Chondrocyte (in vitro differentiated cells): ENCODE measurements around the gene SEMA3E. TPM values are rescaled to one million over a fixed set of nuclear protein-coding genes. Genes with fewer than 3 reads are reported as not detected.

ENCODE experiments used
- DNase-seq: peaks from one replicate; pipeline ENCODE4 v3.0.0; 2021; ENCODE audit warnings: mixed read lengths, low spot score
- H3K27ac Mint-ChIP-seq: one replicate; pipeline ENCODE4 v1.8.0; 2021; ENCODE audit warnings: mild to moderate bottlenecking, moderate library complexity, mixed read lengths; ENCODE audit not compliant: unreplicated experiment
- H3K27me3 Mint-ChIP-seq: 2 replicates; pipeline ENCODE4 v1.8.0; 2021; ENCODE audit warnings: low read depth, mixed read lengths
- H3K36me3 Mint-ChIP-seq: 2 replicates; pipeline ENCODE4 v1.8.0; 2021; ENCODE audit warnings: low read depth, mixed read lengths
- H3K4me1 Mint-ChIP-seq: 2 replicates; pipeline ENCODE4 v1.8.0; 2021; ENCODE audit warnings: low read depth, mild to moderate bottlenecking, mixed read lengths
- H3K4me3 Mint-ChIP-seq: one replicate; pipeline ENCODE4 v1.8.0; 2021; ENCODE audit warnings: mild to moderate bottlenecking, moderate library complexity, mixed read lengths; ENCODE audit not compliant: unreplicated experiment
- H3K9me3 Mint-ChIP-seq: 2 replicates; pipeline ENCODE4 v1.8.0; 2021; ENCODE audit warnings: low read depth, mixed read lengths
- total RNA-seq: library from RNA; stranded (reverse); gene quantifications from 3 replicates; pipeline ENCODE4 v1.2.1, GENCODE V29; 2021
- TF ChIP-seq, protein P1 (sequence below): fragments of 200-600 bp; sonication (generic); IDR thresholded peaks from 2 replicates; pipeline ENCODE4 v1.5.0; 2021; ENCODE audit warnings: antibody characterized with exemption, mild to moderate bottlenecking, moderate library complexity

The SEMA3E gene
- total RNA-seq, 1 donor from 2014 or later = 3.7 TPM

DNA sequence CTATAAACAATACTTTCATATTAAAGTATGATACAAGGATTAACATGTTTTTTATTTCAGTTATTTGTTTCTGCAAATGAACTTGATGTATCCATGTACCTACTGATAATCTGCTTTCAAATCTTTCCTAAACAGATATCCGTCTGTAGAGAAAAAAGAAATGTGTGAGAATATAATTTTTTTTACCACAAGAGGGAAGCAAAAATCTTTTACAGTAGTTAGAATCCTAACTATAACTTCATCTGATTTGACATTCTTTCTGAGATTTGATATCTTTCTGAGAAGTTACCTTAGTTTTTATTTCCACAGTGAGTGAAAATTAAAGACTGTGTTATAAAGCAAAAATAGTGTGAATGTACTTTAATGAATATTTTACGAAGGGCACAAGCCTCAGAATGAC is 282.3 kb downstream of the SEMA3E start:
- TF ChIP-seq, protein P1, sequence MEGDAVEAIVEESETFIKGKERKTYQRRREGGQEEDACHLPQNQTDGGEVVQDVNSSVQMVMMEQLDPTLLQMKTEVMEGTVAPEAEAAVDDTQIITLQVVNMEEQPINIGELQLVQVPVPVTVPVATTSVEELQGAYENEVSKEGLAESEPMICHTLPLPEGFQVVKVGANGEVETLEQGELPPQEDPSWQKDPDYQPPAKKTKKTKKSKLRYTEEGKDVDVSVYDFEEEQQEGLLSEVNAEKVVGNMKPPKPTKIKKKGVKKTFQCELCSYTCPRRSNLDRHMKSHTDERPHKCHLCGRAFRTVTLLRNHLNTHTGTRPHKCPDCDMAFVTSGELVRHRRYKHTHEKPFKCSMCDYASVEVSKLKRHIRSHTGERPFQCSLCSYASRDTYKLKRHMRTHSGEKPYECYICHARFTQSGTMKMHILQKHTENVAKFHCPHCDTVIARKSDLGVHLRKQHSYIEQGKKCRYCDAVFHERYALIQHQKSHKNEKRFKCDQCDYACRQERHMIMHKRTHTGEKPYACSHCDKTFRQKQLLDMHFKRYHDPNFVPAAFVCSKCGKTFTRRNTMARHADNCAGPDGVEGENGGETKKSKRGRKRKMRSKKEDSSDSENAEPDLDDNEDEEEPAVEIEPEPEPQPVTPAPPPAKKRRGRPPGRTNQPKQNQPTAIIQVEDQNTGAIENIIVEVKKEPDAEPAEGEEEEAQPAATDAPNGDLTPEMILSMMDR = peak; percentile 77
- H3K27ac Mint-ChIP-seq = no peak overlapping the region
- H3K27me3 Mint-ChIP-seq = peaks cover 4% of the 10 kb centered on the region
- H3K9me3 Mint-ChIP-seq = no peaks in the 10 kb centered on the region
- H3K4me1 Mint-ChIP-seq = peaks cover 11% of the 10 kb centered on the region
- no peaks in the 10 kb centered on the region for H3K36me3 Mint-ChIP-seq
- DNase-seq = no peak
- no peak overlapping the region for H3K4me3 Mint-ChIP-seq

DNA sequence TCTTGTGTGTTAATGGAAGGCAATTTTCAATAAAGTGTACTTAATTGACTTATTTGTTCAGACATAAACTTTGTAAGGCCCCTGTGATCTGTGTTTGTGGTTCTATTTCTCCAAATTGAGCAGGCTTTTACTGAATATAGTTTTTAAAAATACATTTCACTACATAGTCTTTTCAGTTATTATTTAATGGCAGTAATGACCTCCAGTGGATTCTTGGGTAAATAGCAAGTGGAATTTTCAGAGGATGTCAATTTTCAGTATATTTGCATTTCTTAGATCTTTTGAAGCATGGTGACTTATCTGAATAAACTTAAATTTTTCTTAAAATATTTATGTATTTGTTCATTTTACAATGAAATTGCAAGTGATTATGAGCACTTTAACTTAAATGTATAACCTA is 283.2 kb downstream of the SEMA3E start:
- TF ChIP-seq, protein P1 = peak; percentile 77
- Mint-ChIP-seq H3K4me3 (no peak overlapping the region), H3K9me3 (no peaks in the 10 kb centered on the region), H3K27me3 (peaks cover 4% of the 10 kb centered on the region), H3K27ac (no peak overlapping the region), H3K4me1 (peaks cover 11% of the 10 kb centered on the region), H3K36me3 (no peaks in the 10 kb centered on the region)
- DNase-seq = no peak

DNA sequence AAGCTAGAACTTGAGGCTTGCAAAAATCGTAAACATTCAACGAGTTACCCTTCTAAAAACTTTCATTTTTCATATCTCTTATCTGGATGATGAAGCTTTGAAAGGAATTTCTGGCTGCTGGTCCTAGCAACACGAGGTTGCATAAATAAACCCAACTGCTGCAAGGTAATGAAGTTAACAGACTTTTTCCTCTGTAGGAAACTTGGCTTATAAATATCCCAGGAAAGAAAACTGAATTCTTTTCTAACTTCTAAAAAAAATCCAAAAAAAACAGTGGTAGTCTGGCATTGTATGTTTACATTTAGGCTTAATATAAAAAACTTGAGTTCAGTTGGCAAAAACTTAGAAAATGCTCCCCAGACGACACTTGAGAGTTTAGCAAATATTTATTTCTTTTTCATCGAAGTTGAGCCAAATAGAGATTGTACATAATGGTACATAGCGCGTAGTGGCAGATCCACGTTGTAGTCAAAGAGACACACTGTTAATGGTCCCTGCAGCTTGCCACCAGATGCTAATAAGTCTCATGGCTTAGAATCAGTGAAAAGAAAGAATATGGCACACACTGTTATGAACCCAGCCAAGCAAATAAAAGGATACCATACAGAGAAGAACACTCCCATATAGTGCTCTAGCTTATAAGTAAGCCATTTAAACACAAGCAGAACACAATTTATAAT is 285.9 kb downstream of the SEMA3E start:
- DNase-seq = no peak
- Mint-ChIP-seq H3K27ac (peak overlapping the region; percentile 63), H3K9me3 (no peaks in the 10 kb centered on the region)

DNA sequence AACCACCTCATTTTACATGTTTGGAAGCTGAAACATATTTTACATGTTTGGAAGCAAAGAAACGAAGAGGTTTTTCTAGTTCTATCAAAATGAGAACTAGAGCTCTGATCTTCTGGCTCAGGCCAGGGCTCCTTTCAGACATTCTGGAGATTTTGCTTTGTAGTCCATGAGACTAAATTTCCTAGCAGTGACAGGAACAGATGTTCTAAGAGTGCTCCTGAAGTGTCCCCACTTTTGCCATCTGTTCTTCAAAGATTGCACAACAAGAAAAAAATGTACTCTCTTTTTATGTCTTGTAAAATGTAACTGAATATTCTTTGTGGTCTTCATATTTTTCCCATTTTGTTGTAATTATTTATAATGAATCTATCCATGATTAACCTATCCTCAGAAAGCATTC is 289.8 kb downstream of the SEMA3E start:
- H3K4me3 Mint-ChIP-seq = no peak overlapping the region
- TF ChIP-seq, protein P1 = no peak
- no peak for DNase-seq
- H3K36me3 Mint-ChIP-seq = no peaks in the 10 kb centered on the region
- no peak overlapping the region for H3K27ac Mint-ChIP-seq
- H3K9me3 Mint-ChIP-seq = no peaks in the 10 kb centered on the region
- no peaks in the 10 kb centered on the region for H3K27me3 Mint-ChIP-seq
- peaks cover 11% of the 10 kb centered on the region for H3K4me1 Mint-ChIP-seq

More for the DNA sequence above, 285.9 kb downstream of the SEMA3E start:
- peaks cover 4% of the 10 kb centered on the region for H3K27me3 Mint-ChIP-seq
- TF ChIP-seq, protein P1 = no peak
- no peak overlapping the region for H3K4me3 Mint-ChIP-seq
- H3K36me3 Mint-ChIP-seq = no peaks in the 10 kb centered on the region
- peaks cover 11% of the 10 kb centered on the region for H3K4me1 Mint-ChIP-seq

DNA sequence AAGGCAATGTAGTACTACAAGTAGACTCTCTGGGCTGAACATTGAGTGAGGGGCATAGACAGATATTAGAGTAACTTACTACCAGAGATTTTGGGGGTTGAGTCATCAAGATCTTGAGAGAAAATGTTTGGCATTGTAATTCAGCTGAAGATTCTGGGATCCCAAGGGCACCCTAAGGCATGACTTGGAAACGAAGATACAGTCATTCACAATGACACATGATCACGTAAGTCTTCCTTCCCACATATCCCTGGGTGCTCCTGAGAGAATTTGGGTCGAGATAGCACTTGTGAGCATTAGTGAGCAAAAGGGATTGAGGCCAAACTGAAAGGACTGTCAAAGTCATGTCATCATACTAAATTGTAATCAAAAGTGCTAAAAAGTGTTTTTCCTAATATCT is 293.8 kb downstream of the SEMA3E start:
- Mint-ChIP-seq H3K27me3 (no peaks in the 10 kb centered on the region), H3K4me1 (no peaks in the 10 kb centered on the region), H3K36me3 (no peaks in the 10 kb centered on the region), H3K9me3 (peaks cover 7% of the 10 kb centered on the region), H3K4me3 (no peak overlapping the region), H3K27ac (no peak overlapping the region)
- no peak for DNase-seq
- TF ChIP-seq, protein P1 = no peak
